Panc1 (cell line): ENCODE measurements around the gene KRT16.

ENCODE experiments used
- CTCF ChIP-seq: fragments of 450-650 bp; IDR thresholded peaks from 2 replicates; pipeline ENCODE4 v1.5.1; 2017; ENCODE audit warnings: mild to moderate bottlenecking
- POLR2AphosphoS5 ChIP-seq: IDR thresholded peaks from 2 replicates; pipeline ENCODE4 v1.6.1; 2012; ENCODE audit warnings: mild to moderate bottlenecking, low read depth, low read length, moderate library complexity
- REST ChIP-seq, 2 experiments: IDR thresholded peaks; 2 replicates each; pipeline ENCODE4 v1.6.1; 2011 to 2012; ENCODE audit warnings: low read depth in 2 of 2, control low read depth in 1 of 2, low read length in 1 of 2, mild to moderate bottlenecking in 1 of 2, moderate library complexity in 1 of 2; ENCODE audit not compliant: insufficient read depth in 1 of 2
- SIN3A ChIP-seq: IDR thresholded peaks from 2 replicates; pipeline ENCODE4 v1.6.1; 2012; ENCODE audit warnings: low read depth, mild to moderate bottlenecking, low read length, moderate library complexity, borderline replicate concordance; ENCODE audit not compliant: insufficient read depth
- TCF7L2 ChIP-seq: IDR thresholded peaks from 2 replicates; pipeline ENCODE4 v1.6.1; 2011; ENCODE audit warnings: mild to moderate bottlenecking, low read depth, low read length, inconsistent platforms

DNA sequence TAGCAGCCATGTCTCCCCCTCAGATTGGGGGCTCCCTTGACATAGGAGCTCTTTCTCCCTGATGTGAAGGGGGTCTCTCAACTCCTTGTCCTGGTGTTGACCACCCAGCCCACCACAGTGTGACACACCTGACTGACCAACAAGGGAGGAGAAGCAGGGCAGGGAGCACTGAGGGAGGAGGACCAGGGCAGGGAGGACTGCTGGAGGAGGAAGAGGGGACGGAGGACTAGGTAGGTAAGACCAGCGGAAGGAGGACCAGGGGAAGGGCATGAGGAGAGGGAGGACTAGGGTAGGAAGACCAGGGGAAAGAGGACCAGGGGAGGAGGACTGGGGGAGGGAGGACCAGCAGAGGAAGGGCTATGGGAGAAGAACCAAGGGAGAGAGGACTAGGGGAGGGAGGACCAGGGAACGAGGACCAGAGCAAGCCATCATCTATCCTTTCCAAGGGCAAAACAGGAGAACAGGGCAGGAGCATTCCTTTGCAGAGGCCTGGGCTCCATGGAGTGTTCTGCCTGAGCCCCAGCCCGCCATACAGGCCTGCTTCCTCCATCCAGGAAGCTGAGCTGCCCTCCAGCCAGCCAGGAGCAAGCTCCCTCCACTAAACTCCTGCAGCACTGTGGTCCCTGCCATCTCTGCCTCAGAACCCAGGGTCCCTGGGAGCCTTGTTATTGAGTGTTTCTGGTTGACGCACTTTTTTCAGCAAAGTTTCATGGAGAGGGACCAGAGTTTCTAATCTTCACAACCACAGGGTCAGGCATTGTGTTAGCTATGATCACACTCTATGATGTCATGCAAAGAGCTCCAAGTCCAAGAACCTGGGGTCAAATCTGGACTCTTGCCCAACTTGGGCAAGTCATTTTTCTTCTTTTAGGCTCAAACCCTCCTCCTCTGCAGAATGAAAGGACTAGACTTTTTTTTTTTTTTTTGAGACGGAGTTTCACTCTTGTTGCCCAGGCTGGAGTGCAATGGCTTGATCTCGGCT, 27.2 kb upstream of the KRT16 start:
- TF ChIP-seq CTCF: no peak
- TF ChIP-seq POLR2AphosphoS5: no peak
- no peak for TF ChIP-seq REST (IDR thresholded peaks at IDR 0.05; ENCODE audit: insufficient read depth in 1 of 2, low read depth in 2 of 2, low read length in 1 of 2)
- TF ChIP-seq SIN3A: no peak
- no peak for TF ChIP-seq TCF7L2
